K562 (cell line): ENCODE results near the gene HAGHL. TPM values are rescaled to one million over a fixed set of nuclear protein-coding genes. Genes with fewer than 3 reads are reported as not detected.
A peak's percentile ranks its signal among the peaks of the same experiment; 100 is the strongest.

Experiments
- BHLHE40 ChIP-seq: IDR thresholded peaks from 2 replicates; pipeline ENCODE4 v1.6.1; 2011; ENCODE audit warnings: low read length, improper control_type of control experiment
- BRF2 ChIP-seq: IDR thresholded peaks from 3 replicates; pipeline ENCODE4 v1.6.1; 2011; ENCODE audit warnings: borderline replicate concordance, mild to moderate bottlenecking; ENCODE audit not compliant: insufficient read length, insufficient read depth
- FOXP4 ChIP-seq: sonication (generic); formaldehyde crosslinking; IDR thresholded peaks from 2 replicates; pipeline ENCODE4 v1.8.0; 2022; ENCODE audit warnings: mild to moderate bottlenecking, missing genetic modification reagents, borderline replicate concordance
- HES1 ChIP-seq: fragments of 450-650 bp; IDR thresholded peaks from 2 replicates; pipeline ENCODE4 v1.6.1; 2016; ENCODE audit warnings: low read depth, mild to moderate bottlenecking, moderate library complexity
- HNRNPUL1 ChIP-seq: fragments of 200-400 bp; formaldehyde crosslinking; IDR thresholded peaks from 2 replicates; pipeline ENCODE4 v1.6.1; 2017; ENCODE audit warnings: low read length
- NBN ChIP-seq: fragments of 450-650 bp; IDR thresholded peaks from 2 replicates; pipeline ENCODE4 v1.6.1; 2016; ENCODE audit warnings: low read depth, mild to moderate bottlenecking
- NFIC ChIP-seq: fragments of 450-650 bp; IDR thresholded peaks from 2 replicates; pipeline ENCODE4 v1.6.1; 2017; ENCODE audit warnings: mild to moderate bottlenecking, inconsistent platforms
- POLR2A ChIP-seq: fragments of 450-650 bp; conservative IDR thresholded peaks from 2 replicates; pipeline ENCODE4 v1.6.1; 2016
- TEAD1 ChIP-seq, 2 experiments: fragments of 450-650 bp in 1 of 2; sonication (generic) in 1 of 2; formaldehyde crosslinking; IDR thresholded peaks; 2 replicates each; pipeline versions ENCODE4 v1.4.0 to v1.8.0; 2020 to 2022; ENCODE audit warnings: mild to moderate bottlenecking in 2 of 2, missing genetic modification reagents in 1 of 2
- TEAD4 ChIP-seq, 2 experiments: sonication (generic) in 1 of 2; formaldehyde crosslinking in 1 of 2; IDR thresholded peaks; 2 replicates each; pipeline versions ENCODE4 v1.6.1 to v1.8.0; 2012 to 2022; ENCODE audit warnings: borderline replicate concordance in 1 of 2, inconsistent platforms in 1 of 2, low read length in 1 of 2, mild to moderate bottlenecking in 1 of 2, missing genetic modification reagents in 1 of 2
- ZNF592 ChIP-seq: fragments of 450-650 bp; IDR thresholded peaks from 2 replicates; pipeline ENCODE4 v1.6.1; 2017; ENCODE audit warnings: antibody characterized with exemption, mild to moderate bottlenecking
- ZNF740 ChIP-seq, 3 experiments: fragments of 200-800 bp in 1 of 3; sonication (Bioruptor generic) in 1 of 3; sonication (generic) in 1 of 3; formaldehyde crosslinking in 1 of 3; IDR thresholded peaks; 2 replicates each; pipeline versions ENCODE4 v1.6.1 to v1.8.0; 2016 to 2022; ENCODE audit warnings: mild to moderate bottlenecking in 2 of 3, missing compliant biosample characterization in 2 of 3, missing genetic modification characterization in 2 of 3, missing genetic modification reagents in 1 of 3
- polyA plus RNA-seq, 8 experiments: library from polyadenylated mRNA; depleted of rRNA in 4 of 8; stranded (reverse) in 5 of 8; unstranded in 3 of 8; fragments of >200 nt; fragmentation: Nextera tagmentation in 2 of 8; fragmentation: Illumina TruSeq in 1 of 8; extraction: Ambion mirVana in 2 of 8; extraction: Trizol in 1 of 8; gene quantifications; 2 replicates each; pipeline versions ENCODE4 v1.2.1 to v1.2.3, GENCODE V29; 2011 to 2014; ENCODE audit warnings: inconsistent platforms in 1 of 8, missing spikeins in 1 of 8
- total RNA-seq, 7 experiments: library from RNA; depleted of rRNA in 6 of 7; stranded (reverse); fragments of >200 nt in 6 of 7; fragmentation: Illumina TruSeq in 2 of 7; extraction: Trizol in 2 of 7; gene quantifications; 2 replicates each; pipeline versions ENCODE4 v1.2.1 to v1.2.3, GENCODE V29; 2011 to 2021; ENCODE audit warnings: low replicate concordance in 1 of 7

HAGHL gene
- total and polyA plus RNA-seq, 9 of the 15 experiments (the other 6 are each of a cell fraction or from before 2014, with no cell fraction given) = 0.31 to 83.4 (median 20.7) TPM

- TF ChIP-seq ZNF592 = peak; percentile 77
- TF ChIP-seq POLR2A = peak; percentile 19; the same call in 1 of the 2 replicates
- no peak for TF ChIP-seq FOXP4 (CRISPR knock-in tag)
- TF ChIP-seq TEAD1 (CRISPR knock-in tag; IDR thresholded peaks at IDR 0.05) = 0 out of 4 replicates have a peak, but pooled peaks of 1 of the 2 experiments have one; percentile 6
- TF ChIP-seq BRF2 = no peak
- peak; percentile 92 for TF ChIP-seq BHLHE40
- no peak for TF ChIP-seq NBN
- TF ChIP-seq HES1 = no peak
- peak; percentile 98 for TF ChIP-seq NFIC
- TF ChIP-seq HNRNPUL1 = no peak
- TF ChIP-seq ZNF740 (CRISPR knock-in tag; IDR thresholded peaks at IDR 0.05) = peak; percentile 49; the same call in 1 of the 2 replicates
- no peak for TF ChIP-seq ZNF740 (tag; IDR thresholded peaks at IDR 0.05)
- TF ChIP-seq TEAD4 (IDR thresholded peaks at IDR 0.05; ENCODE audit: low read length) = peak; percentile 22; the same call in 1 of the 2 replicates
- no peak for TF ChIP-seq TEAD4 (CRISPR knock-in tag; IDR thresholded peaks at IDR 0.05; ENCODE audit: borderline replicate concordance)
- TF ChIP-seq, all 486 proteins: peak for 50
Observed at GRCh38 chr16:681746-682427, 45.0 kb upstream of the HAGHL start (continued).
